ENCODE measurements around the gene CHD2. TPM values are rescaled to one million over a fixed set of nuclear protein-coding genes. Genes with fewer than 3 reads are reported as not detected.
A peak's percentile ranks its signal among the peaks of the same experiment; 100 is the strongest.
"Not testable (repeated sequence)": the region's sequence is repeated elsewhere in the genome, so short reads cannot be mapped to it uniquely, and the experiment has no call there.

The CHD2 gene
- polyA plus RNA-seq, 5 donors, result 103 to 146 (median 124) TPM

- DNase-seq, result no peak
Measured at GRCh38 chr15:93017526-93017925, 117.4 kb downstream of the CHD2 start.

DNA sequence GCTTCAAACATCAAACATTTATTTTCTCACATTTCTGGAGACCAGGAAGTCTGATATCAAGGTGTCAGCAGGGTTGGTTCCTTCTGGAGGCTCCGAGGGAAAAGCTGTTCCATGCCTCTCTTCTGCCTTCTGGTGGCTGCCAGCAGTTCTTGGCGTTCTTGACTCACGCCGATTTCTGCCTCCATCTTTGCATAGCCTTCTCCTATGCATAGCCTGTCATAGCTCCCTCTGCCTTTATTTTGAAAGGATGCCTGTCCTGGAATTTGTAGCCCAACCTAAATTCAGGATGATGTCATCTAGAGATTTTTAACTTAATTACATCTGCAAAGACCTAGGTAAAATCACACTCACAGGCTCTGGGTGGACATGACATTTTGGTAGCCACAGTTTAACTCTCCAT, 118.5 kb downstream of the CHD2 start:
- no peak for DNase-seq

DNA sequence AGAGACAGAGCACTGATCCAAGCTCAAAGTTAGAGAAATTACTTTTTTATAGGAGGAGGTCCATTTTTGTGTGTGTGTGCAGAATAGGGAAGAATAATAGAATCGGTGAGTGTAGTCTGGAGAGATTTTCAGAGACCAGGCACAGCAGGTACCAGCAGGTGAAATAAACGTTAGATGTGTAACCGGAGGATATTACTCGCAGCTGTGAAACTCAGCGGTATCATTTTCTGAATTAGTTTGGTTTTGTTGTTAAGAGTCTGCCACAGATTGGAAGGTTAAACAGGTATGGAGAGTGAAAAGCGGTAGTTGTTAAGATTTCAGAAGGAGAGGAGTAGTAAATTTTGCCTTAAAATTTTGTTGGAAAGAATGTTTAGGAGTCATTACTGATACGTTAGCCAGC, 119.0 kb downstream of the CHD2 start:
- no peak for DNase-seq

DNA sequence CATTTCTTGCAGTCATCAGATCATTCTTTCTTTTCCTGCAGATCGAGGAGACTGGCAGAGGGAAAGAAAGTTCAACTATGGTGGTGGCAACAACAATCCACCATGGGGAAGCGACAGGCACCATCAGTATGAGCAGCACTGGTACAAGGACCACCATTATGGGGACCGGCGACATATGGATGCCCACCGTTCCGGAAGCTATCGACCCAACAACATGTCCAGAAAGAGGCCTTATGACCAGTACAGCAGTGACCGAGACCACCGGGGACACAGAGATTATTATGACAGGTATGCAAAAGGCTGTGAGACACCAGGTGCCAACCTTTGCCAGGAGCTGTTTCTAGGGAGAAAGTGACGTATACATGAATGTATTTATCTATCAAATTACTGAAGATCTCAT, 119.8 kb downstream of the CHD2 start:
- DNase-seq, result no peak

DNA sequence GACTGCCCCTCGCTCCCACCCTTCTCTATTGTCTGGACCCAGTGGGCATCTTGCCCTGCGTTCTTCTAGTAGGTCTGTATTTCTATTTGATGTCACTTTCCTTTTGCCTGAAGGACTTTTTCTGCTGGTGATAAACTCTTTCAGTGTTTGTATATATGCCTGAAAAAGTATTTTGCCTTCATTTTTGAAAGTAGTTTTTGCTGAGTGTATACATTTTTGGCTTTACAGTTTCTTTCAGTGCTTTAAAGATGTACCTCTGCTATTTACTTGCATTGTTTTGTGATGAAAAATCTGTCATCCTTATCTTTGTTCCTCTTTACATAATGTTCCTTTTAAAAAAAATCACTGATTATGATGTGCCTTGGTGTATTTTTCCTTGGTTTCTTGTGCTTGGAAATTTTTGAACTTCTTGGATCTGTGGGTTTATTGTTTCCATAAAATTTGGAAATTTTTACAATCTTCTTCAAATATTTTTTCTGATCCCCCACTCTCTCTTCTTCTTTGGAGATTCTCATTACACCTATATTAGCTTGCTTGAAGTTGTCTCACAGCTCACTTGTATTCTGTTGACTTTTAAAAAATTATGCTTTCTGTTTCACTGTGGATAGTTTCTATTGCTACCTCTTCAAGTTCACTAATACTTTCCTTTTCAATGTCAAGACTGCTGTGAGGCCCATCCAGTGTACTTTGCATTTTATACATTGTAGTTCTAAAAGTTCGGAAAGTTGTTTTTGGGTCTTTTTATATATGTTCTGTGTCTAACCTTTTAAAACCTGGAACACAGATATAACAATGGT, 121.0 kb downstream of the CHD2 start:
- DNase-seq, result no peak

DNA sequence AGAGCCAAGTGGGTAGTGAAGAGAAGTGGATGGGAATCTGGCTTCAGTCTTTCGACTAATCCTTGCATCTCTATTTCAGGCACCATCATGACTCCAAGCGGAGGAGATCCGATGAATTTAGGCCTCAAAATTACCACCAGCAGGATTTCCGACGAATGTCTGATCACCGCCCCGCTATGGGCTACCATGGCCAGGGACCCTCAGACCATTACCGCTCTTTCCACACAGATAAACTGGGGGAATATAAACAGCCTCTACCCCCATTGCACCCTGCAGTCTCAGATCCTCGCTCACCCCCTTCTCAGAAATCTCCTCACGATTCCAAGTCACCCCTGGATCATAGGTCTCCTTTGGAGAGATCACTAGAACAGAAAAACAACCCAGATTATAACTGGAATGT, 124.2 kb downstream of the CHD2 start:
- no peak for DNase-seq

- no peak for DNase-seq
Measured at GRCh38 chr15:93024716-93025624, 124.8 kb downstream of the CHD2 start.

- no peak for DNase-seq
Measured at GRCh38 chr15:93025625-93025982, 125.5 kb downstream of the CHD2 start.

DNA sequence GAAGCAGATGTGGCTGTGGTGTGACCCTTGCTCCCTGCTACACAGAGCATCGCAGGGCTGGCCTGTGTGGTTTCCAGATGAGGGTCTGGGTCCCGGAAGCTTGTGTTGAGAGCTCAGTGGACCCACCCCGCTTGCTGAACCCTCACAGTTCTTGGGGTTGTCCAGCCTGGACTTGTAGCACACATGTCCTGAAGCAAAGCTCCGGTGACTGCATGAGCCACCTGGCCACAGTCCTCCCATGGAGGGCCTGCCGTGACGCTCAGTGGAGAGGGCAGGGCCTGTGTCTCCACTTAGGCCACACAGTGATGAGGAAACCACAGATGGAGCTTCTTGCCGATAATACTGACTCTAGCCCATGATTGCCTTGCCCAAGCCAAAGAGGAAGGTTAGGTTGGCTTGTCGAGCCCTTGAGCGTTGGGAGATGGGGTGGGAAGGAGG, 126.3 kb downstream of the CHD2 start:
- no peak for DNase-seq

DNA sequence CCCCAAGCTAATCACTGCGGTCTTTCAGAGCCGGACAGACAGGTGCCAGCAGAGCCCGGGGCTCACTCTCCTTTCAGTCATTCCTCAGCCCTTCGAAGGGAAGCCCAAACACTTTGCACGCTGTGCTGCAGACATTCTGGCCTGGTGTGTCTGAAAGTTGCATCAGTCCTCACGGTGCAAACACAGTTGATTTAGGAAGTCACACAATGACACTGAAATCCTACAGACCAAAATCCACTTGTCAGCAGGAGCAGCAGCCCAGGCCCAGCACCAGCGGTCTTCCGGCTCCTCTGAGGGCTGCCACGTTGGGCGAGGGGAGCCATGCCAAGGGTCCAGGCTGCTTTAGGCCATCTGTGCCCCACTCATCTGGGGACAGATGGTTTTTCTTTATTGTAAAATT, 127.3 kb downstream of the CHD2 start:
- no peak for DNase-seq

DNA sequence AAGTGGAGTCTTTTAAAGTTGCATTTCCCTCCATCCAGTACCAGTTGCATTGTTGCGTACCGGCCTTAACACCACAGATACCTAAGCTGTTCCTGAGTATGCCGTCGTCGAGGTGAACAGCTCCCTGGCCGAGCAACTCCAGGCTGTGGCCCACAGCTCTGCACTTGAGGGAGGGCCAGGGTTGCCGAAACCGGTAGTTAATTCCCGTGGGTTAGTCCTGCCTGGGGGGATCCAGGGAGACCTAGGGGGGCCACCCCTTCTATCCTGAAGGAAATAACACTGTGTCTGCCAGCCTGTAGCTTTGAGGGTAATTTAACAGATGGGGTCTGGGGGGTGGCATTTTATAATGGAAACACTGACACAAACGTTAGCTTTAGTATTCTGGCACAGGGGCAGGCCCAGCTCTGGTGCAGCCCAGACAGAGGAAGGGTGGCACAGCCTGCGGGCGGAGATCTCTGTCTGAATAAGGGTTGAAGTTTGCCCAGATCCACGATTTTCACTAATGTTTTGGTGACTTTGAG, 128.0 kb downstream of the CHD2 start:
- DNase-seq, result no peak

GRCh38 chr15:93028632-93029213, 128.6 kb downstream of the CHD2 start:
- DNase-seq, result peak in 1 of 2 donors; percentile 55

DNA sequence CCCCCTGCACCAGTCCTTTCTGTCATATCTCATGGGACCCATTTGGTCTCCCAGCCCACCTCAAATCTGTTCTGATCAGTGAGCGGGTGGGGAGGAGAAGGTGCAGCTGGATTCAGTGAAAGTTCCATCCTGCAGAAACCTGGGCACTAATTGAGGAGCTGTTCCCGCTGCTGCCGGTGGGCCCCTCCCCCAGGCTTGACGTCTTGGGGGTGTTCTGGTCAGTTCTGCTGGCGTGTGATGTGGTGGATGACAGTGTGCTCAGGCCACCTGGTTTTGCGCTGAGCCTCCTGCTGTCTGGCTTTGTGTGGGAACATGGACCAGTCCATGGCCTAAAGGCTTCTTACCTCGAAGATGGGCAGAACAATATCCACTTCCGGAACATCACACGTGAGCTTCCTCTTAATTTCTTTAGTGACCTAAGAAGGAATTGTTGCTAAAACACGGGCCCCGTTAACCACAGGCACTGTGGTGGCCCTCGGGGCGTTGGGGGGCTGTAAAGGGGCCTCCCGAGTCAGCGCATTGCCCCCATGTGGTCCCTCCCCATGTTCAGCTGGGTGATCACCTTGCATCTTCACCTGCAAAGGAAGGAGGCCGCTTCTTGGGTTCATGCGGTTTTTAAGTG, 129.2 kb downstream of the CHD2 start:
- no peak for DNase-seq

DNA sequence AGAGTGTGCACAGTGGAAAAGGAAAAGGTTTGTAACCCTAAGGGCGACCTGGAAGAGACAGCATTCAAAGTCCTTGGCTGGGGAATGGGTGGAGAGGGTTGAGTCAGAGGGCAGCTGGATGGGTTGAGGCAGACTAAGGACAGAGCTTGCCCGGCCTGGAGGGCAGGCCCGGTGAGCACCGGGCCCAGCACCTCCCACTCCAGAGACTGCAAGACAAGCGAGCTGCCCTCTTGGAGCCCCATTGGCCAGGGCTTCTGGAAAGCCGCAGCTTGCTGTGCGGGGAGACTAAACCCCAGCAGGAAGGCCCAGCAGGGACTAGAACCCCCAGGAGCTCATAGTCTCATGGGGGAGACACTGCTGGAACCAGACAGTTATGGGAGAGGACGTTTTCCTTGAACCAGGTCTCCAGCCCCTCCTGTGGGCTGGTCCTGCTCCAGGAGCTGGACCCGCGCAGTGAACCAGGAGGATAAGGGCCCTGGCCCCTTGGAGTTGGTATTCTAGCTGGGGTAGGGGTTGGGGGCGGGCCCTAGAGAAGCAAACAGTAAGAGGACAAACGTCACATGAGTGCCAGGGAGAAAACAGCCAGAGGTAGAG, 129.8 kb downstream of the CHD2 start:
- DNase-seq, result no peak

- peak in 1 of 2 donors; percentile 71 for DNase-seq
Measured at GRCh38 chr15:93030430-93031102, 130.4 kb downstream of the CHD2 start.

- DNase-seq, result no peak
Measured at GRCh38 chr15:93031103-93031464, 131.0 kb downstream of the CHD2 start.

- not testable (repeated sequence) for DNase-seq
Measured at GRCh38 chr15:93031557-93032384, 131.6 kb downstream of the CHD2 start.

DNA sequence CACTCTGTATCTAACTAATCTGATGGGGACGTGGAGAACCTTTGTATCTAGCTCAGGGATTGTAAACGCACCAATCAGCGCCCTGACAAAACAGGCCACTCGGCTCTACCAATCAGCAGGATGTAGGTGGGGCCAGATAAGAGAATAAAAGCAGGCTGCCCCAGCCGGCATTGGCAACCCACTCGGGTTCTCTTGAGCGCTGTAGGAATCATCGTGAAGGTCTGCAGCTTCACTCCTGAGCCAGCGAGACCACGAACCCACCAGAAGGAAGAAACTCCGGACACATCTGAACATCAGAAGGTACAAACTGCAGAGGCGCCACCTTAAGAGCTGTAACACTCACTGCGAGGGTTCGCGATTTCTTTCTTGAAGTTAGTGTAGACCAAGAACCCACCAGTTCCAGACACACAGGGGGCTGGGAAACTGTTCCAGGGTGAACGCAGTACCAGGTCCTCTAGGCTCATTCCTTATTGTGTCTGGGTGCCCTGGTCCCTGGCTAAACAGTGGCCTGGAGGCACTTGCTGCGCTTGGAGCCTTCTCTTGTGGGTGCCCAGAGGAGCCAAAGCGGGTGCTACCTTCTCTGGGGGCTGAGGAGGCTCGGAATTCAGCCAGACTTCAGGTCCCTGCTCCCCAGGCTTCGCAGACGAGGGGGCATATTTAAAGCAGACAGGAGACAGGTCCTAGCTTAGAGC, 132.5 kb downstream of the CHD2 start:
- DNase-seq, result not testable (repeated sequence)

DNA sequence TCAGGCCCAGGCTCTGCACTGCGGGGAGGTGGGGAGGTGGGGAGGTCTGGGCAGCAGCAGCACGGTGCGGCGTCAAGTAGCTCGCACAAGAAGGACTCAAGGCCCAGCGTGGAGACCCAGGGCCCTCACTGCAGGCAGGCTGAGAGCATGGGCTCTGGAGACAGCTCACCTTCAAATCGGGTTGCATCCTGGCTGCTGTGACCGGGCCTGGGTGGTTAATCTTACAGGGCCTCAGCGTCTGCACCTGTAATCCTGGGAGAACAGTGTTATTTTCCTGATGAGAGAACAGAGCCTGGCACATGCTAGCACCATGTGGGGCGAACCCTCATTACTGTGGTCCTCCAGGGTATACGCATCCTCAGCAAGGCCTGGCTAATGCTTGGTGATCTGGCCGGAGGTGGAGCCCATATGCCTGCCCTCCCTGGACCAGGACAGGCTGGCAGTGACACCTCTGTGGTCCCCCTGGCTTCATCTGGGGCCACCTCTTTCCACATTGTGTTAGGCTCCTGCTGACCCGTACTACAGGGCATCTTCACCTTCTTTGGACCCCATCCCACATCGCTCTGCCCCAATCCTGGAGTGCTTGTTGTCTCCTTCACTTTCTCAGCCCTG, 133.4 kb downstream of the CHD2 start:
- DNase-seq, result no peak

Data from right lung (tissue), 5 donors.